ENCODE results near the gene HMGB3.
"Not testable (repeated sequence)": the region's sequence is repeated elsewhere in the genome, so short reads cannot be mapped to it uniquely, and the experiment has no call there.

The HMGB3 gene

DNA sequence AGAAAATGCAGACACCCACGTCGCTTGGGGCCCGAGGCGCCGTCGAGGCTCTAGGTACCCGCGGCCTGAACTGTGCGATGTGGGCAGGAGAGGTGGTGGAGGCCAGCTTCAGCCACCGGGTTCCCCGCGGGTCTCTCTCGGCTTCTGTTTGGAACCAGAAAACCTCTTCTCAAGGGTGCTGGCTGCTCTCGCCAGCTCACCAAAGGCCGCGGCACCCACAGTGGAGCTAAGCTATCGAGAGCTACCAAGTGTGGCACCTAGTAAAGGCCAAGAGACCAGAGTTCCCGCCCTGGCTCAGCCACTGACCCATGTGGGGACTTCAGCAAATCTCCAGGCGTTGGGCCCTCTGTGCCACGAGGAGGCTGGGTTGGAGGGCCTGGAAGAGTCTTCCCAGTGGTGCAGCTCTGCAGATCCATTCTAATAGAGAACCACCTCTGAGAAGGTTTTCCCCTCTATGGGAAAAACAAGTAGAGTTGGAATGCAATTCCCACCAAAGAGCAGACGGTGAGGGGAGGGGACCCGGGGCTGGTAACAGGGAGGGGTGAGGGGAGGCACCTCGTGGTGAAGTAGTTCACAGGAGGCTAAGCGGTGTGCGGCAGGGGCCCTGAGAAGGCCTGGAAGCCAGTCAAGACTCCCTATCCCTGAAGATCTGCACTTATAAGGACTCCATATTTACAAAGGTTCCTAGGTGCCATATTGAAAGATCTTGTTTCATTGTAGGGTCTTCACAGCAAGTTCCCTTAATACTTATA lies 5.5 kb upstream of the HMGB3 start:
- DNase-seq (ENCODE audit: low read depth), result no peak

DNA sequence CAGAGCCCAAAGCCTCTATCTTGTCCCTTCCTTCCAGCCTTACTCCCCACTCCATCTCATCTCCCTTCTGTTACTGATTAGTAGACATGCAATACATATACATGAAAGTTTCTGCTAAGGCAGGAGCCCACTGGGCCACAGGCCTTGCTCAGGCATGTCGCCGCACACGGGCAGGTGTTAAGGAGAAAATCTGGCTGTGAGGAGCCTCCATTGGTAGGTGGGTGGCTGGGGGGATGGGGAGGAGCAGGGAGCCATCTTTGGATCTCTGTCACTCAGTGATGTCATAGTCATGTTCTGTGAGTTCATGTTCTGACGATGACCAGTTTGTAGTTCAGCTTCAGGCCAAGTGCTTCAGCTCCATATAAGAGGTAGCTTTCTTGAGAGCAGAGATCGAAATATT lies 2.9 kb upstream of the HMGB3 start:
- DNase-seq (ENCODE audit: low read depth), result no peak

DNA sequence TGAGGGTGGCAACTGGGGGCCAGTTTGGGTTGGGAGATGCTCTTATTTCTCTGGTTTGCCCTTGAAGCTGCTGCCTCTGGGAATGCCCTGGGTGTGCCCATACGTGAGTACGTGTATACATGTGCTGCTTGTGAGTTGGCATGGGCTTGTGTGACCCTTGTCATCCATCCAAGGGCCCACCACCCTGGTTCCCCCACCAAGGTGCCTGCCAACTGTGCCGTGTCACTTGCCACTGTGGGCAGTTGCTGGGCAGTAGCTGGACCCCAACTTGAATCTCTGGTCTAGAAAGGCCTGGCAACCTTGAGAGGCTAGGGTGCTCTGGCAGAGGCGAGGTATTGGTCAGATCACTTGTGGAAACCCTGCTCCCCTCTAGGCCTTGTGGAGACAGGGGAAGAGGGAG lies 2.4 kb upstream of the HMGB3 start:
- no peak for DNase-seq (ENCODE audit: low read depth)

DNA sequence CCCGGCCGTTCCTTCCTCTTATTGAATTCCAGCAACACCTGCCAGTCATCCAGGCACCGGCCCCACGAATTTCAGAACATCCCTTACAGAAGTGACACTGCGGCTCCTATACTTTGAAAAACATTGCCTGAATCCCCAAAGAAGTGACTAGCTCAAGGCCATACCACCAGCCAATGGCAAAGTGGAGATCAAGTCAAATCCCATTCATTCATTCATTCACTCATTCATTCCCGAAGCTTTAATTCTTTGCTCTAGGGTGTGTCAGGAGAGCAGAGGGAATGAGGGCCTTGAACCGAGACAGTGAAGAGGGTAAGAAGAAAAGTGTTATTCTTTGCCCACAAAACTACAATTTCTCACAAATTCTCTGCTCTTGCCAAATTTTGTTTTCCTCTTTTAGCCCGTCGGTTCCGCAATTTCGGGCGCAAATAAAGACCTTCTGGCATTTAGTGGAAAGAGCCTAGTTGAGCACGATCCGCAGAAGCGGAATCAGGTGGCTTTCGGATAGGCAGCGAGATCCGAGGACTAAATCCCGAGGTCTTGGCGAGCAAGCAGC lies 824 bp upstream of the HMGB3 start:
- no peak for DNase-seq (ENCODE audit: low read depth)

DNA sequence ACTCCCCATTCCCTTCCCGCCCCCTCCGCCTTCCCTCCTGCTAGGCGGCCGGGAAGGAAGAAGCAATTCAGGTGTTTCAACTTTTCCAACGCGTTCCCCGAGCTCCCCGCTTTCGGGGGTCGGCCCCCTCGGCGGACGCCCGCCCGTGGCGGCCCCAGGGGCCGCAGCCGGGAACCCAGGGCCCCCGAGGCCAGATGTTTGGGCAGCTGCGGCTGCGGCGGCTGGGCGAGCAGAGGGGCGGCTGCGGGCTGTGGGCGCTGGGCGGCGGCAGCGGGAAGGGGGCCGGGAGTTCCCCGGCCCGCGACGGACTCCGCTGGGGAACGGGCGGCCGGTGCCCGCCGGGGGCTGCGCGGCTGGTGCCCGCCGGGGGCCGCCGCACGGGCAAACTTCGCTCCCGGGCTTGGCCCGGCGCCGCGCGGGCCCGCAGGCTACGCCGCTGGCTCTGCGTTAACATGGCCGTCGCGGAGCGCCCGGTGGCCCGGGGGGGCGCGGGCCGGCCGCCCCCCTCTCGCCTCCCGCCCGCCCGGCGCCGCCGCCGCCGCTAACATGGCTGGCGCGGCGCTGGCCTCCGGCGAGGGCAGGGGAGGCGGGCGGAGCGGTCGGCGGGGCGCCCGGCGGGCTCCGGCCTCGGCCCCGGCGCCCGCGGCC lies 510 bp downstream of the HMGB3 start:
- no peak for DNase-seq (ENCODE audit: low read depth)

DNA sequence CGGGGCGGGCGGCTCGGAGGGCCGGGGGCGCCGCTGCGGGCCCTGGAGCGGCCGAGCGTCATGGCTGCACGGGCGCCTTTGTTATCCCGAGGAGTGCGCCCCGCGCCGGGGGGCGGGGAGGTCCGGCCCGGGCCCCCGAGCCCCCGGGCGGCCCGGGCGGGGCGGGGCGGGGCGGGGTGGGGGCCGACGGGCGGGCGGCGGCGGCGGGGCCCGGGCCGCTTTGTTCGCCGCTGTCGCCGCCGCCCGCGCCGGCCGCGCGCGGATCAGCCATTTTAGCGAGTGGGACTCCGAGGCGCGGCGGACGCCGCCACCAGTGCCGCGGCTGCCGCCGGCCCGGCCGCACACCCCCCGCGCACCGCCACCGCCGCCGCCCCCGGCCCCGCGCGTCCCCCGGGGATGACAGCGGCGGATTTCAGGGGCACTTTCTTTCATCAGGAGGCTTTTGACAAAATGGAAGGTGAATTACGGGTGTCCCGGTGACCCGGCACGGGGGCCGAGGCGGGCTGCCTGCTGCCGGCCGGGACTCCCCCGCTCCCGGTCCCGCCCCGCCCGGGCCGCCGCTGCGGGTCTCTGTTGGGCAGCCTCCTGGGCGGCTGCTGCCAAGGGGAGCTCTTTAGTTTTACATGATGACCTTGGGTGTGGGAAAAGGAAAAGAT lies 1.2 kb downstream of the HMGB3 start:
- no peak for DNase-seq (ENCODE audit: low read depth)

DNA sequence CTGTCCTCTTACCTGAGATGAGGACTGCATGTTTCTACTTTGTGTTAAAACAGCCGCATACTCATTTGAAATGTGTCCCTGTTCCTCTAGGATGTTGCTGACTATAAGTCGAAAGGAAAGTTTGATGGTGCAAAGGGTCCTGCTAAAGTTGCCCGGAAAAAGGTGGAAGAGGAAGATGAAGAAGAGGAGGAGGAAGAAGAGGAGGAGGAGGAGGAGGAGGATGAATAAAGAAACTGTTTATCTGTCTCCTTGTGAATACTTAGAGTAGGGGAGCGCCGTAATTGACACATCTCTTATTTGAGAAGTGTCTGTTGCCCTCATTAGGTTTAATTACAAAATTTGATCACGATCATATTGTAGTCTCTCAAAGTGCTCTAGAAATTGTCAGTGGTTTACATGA lies 4.6 kb downstream of the HMGB3 start:
- DNase-seq (ENCODE audit: low read depth), result not testable (repeated sequence)

DNA sequence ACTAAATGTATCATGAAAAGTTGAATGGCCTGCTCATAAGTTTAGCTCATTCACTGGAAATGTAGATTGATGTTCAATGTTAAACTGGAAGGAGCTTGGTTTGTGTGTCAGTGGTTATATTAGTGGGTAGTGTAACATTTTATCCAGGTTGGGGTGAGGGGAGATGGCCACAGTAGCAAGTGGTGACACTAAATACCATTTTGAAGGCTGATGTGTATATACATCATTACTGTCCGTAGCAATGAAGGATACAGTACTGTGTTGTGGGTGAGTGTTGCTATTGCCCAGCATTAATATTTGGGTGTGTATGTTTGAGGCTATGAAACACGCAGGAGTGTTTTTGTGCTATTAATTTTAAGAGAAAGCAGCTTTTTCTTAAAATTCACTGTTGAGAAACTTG lies 6.3 kb downstream of the HMGB3 start:
- no peak for DNase-seq (ENCODE audit: low read depth)

DNA sequence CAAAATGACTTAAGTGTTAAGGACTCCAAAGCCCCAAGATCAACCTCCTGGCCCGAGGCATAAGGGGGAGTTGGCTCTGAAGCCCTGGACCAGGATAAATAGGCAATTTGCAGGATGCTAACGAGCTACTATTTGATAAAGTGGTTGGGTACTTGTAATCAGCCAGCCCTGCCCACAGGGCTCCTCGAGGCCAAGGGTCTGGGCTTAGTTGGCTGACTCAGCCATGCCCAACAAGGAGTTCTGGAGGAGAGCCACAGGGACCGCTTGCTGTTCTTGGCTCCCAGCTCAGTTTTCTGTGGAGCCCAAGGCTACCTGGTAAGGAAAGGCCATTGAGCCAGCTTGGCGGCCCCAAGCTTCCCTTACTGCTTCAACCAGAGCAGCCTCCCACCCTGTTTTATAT lies 7.8 kb downstream of the HMGB3 start:
- DNase-seq (ENCODE audit: low read depth), result no peak

DNA sequence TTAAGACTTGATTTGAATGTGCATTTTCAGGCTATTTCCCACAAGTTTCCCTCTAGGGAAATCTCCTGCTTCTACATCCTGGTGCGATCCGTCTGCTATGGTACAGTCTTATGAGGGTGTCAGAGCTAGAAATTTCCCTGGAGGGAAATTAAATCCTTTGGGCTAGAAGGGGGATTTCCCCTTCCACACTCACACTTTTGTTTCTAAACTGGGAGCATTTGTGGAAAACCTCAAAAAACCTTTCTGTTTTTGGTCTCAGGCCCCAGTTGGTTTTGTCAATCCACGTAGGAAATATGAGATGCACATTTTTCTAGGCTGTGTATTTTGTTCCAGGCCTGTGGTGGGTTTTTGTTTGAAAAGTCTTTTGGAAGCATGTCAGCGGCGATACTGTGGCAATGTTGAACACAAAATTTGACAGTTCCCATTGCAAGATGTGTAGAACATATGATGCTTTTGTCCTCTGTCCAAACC lies 17.8 kb downstream of the HMGB3 start:
- DNase-seq (ENCODE audit: low read depth), result peak; percentile 63

DNA sequence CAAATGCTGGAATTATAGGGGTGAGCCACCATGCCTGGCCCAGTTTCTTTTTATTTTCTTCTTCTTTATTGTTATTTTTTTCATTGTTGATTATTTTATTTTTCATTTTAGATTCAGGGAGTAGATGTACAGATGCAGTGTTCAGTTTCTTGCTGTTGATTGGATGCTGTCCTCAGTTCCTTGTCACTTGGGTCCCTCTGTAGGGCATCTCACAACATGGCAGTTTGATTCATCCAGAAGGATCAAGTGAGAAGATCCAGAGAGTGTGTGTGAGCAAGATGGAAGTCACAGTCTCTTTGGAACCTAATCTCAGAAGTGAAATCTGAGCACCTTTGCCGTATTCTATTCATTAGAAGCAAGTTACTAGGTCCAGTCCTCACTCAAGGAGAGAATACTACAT lies 20.9 kb downstream of the HMGB3 start:
- DNase-seq (ENCODE audit: low read depth), result peak; percentile 15

DNA sequence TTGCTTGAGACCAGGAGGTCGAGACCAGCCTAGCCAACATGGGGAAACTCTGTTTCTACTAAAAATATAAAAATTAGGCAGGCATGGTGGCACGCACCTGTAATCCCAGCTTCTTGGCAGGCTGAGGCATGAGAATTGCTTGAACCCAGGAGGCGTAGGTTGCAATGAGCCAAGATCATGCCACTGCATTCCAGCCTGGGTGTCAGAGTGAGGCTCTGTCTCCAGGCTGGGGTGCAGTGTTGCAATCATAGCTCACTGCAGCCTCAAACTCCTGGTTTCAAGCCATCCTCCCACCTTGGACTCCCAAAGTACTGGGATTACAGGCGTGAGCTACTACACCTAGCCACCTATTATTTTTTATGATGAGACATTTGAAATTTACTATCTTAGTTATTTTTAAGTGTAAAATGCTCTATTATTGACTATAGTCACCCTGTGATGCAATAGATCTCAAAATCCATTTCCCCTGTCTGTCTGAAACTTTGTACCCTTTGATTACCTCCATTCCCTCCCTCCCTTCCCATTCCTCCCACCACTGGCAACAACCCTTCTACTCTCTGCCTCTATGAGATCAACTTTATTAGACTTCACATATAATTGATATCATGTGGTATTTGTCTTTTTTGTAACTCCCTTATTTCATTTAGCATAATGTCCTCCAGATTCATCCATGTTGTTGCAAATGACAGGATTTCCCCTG lies 23.4 kb downstream of the HMGB3 start:
- DNase-seq (ENCODE audit: low read depth), result no peak

DNA sequence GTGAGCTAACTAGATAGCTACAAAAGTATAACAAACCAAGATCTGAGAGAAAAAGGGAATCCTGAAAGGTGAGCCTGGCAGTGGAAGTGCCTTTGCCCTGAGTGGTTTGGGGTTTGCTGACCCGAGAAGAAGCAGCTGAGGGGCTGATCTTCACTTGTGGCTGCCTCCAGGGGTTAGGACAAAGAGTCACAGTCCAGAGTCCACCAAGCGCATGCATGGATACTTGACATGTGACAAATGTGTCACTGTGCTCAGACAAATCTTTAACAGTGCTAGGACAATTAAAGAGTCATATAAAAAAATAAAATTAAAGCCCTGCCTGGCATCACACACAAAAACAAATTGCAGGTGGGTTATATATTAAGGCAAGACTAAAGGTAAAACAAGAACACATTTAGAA lies 26.4 kb downstream of the HMGB3 start:
- DNase-seq (ENCODE audit: low read depth), result no peak

DNA sequence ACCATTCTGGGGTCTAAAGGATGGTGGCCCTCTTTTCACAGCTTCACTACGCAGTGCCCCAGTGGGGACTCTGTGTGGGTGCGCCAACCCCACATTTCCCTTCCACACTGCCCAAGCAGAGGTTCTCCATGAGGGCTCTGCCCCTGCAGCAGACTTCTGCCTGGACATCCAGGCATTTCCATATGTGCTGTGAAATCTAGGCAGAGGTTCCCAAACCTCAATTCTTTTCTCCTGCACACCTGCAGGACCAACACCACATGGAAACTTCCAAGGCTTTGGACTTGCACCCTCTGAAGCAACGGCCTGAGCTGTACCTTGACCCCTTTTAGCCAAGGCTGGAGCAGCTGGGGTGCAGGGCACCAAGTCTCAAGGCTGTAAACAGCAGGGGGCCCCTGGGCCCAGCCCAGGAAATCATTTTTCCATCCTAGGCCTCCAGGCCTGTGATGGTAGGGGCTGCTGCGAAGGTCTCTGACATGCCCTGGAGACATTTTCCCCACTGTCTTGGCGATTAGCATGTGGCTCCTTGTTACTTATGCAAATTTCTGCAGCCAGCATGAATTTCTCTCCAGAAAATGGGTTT lies 30.1 kb downstream of the HMGB3 start:
- DNase-seq (ENCODE audit: low read depth), result no peak

DNA sequence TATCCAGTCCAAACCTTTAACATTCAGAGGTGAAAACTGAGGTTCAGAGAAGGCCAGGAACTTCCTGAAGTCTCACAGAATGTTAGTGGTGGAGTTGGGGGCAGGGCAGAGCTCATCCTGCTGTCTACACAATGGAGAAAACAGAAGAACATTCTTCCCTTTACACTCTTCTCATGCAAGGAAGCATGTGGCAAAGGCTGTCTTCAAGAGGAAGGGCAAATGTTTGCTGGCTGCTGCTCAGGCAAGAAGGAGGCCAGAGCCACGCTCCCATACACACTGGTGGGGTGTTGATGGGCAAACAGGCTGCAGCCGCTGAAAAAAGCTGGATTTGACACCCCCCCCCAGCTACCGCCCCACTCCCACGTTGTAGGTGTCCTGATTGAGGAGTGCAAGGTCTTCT lies 32.5 kb downstream of the HMGB3 start:
- DNase-seq (ENCODE audit: low read depth), result no peak

DNA sequence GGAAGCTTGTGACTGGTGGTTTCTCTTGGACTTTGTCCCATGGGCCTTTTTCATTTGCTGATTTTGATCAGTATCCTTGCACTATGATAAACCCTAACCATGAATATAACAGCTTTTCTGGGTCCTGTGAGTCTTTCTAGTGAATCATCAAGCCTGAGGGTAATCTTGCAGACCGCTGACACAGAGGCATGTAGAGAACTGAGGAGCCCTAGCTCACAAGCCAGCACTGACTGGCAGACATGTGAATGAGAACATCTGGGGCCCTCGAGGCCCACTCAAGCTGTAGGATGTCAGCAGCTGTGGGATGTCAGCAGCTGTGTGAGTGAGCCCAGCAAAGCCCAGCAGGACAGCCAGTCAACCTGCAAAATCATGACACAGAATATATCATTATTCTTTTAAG lies 36.7 kb downstream of the HMGB3 start:
- DNase-seq (ENCODE audit: low read depth), result peak; percentile 13

DNA sequence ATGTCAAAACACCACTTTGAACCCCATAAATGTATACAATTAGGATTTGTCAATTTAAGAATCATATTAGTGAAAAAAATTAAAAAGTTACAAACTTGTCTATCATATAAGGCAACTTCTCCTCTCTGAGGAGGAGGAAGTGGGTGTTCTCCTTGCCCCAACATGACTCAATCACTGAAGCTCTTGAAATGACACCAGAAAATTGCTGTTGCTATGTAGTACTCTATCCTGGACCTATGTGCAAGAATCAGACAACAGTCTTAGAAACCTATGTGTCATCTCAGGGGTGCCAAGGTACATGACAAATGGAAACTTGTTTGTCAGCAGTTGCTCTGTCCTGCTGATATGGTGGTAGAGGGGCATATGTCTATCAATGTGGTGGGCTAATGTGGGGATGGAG lies 47.7 kb downstream of the HMGB3 start:
- no peak for DNase-seq (ENCODE audit: low read depth)

DNA sequence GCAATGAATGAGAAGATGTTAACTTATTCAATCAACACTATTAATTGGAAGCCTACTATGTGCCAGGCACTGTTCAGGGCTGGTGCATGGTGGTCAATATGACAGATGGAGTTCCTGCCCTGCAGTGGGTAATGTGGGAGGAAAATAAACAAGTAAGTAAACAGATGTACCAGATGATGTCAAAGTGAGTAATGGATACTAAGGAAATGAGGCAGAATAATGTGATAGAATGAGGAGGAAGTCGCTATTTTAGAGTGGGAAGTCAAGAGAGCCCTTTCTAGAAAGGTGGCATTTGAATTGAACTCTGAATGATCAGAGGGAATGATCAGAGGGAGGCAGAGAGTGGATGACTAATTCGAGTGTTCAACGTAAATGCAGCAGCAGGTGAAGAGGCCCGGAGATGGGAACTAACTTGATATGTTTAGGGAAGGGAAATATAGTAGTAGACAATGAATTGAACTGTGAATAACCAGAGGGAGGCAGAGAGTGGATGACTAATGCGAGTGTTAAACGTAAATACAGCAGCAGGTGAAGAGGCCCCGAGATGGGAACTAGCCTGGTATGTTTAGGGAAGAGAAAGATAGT lies 48.3 kb downstream of the HMGB3 start:
- no peak for DNase-seq (ENCODE audit: low read depth)

DNA sequence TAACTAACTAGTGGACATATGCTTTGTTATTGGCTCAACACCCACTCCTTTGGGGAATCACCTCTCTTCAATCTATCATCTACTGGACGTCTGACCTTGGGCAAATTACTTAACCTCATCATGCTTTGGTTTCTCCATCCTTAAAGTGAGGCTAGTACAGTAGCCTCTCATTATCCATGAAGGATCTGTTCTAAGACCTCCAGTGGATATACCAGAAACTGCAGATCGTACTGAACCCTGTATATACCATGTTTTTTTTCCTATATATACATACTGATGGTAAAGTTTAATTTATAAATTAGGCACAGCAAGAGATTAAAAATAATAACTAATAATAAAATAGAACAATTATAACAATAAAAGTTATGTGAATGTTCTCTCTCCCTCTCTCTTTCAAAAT lies 56.2 kb downstream of the HMGB3 start:
- DNase-seq (ENCODE audit: low read depth), result no peak
